NT2/D1 (cell line): Measurements from ENCODE around the gene STRN3.

Experiments used
- DNase-seq: peaks from one replicate; pipeline ENCODE4 v3.0.0-alpha.2; 2011; ENCODE audit warnings: low read depth, low spot score
- H3K27me3 ChIP-seq: 2 replicates; pipeline ENCODE4 v1.6.0; 2011; ENCODE audit warnings: mild to moderate bottlenecking; ENCODE audit not compliant: insufficient read length, insufficient read depth
- H3K36me3 ChIP-seq: 2 replicates; pipeline ENCODE4 v1.6.1; 2011; ENCODE audit warnings: mild to moderate bottlenecking, low read length, mixed read lengths; ENCODE audit not compliant: insufficient read depth, insufficient read length
- H3K4me1 ChIP-seq: 2 replicates; pipeline ENCODE4 v1.5.1; 2011; ENCODE audit not compliant: insufficient read depth, insufficient read length
- H3K4me3 ChIP-seq: 2 replicates; pipeline ENCODE4 v1.5.1; 2011; ENCODE audit warnings: low read depth; ENCODE audit not compliant: insufficient read length
- H3K9ac ChIP-seq: 2 replicates; pipeline ENCODE4 v1.6.0; 2011; ENCODE audit warnings: low read depth; ENCODE audit not compliant: insufficient read length
- H3K9me3 ChIP-seq: 2 replicates; pipeline ENCODE4 v1.5.1; 2011; ENCODE audit warnings: mild to moderate bottlenecking, low read length; ENCODE audit not compliant: insufficient read depth
- SUZ12 ChIP-seq: IDR thresholded peaks from 2 replicates; pipeline ENCODE4 v1.6.1; 2011; ENCODE audit not compliant: insufficient read length, insufficient read depth; ENCODE audit errors: extremely low read depth
- YY1 ChIP-seq: IDR thresholded peaks from 2 replicates; pipeline ENCODE4 v1.6.1; 2011; ENCODE audit not compliant: insufficient read length, insufficient read depth
- ZNF274 ChIP-seq: IDR thresholded peaks from 2 replicates; pipeline ENCODE4 v1.6.1; 2011; ENCODE audit warnings: mild to moderate bottlenecking, low read depth, low read length

The STRN3 gene

GRCh38 chr14:30873308-30874119 is 152.7 kb downstream of the STRN3 start:
- Histone ChIP-seq H3K9ac (peak overlapping the region; percentile 80), H3K4me3 (peak overlapping the region; percentile 58), H3K4me1 (no peaks in the 10 kb centered on the region), H3K9me3 (no peaks in the 10 kb centered on the region), H3K27me3 (peaks cover 39% of the 10 kb centered on the region), H3K36me3 (no peaks in the 10 kb centered on the region)
- no peak for DNase-seq
- TF ChIP-seq SUZ12 = no peak
- TF ChIP-seq YY1 = no peak
- no peak for TF ChIP-seq ZNF274

GRCh38 chr14:30872602-30873001 is 153.6 kb downstream of the STRN3 start:
- H3K9ac ChIP-seq = no peak overlapping the region
- H3K27me3 ChIP-seq = peaks cover 39% of the 10 kb centered on the region
- no peaks in the 10 kb centered on the region for H3K4me1 ChIP-seq
- H3K4me3 ChIP-seq = no peak overlapping the region
- H3K36me3 ChIP-seq = no peaks in the 10 kb centered on the region
- H3K9me3 ChIP-seq = no peaks in the 10 kb centered on the region
- TF ChIP-seq SUZ12 (no peak), YY1 (no peak), ZNF274 (no peak)
- no peak for DNase-seq

GRCh38 chr14:30869551-30870155 is 156.5 kb downstream of the STRN3 start:
- H3K36me3 ChIP-seq = no peaks in the 10 kb centered on the region
- H3K4me3 ChIP-seq = no peak overlapping the region
- peaks cover 22% of the 10 kb centered on the region for H3K27me3 ChIP-seq
- no peak for TF ChIP-seq ZNF274
- TF ChIP-seq SUZ12 = no peak
- TF ChIP-seq YY1 = no peak
- H3K4me1 ChIP-seq = no peaks in the 10 kb centered on the region
- DNase-seq = no peak
- H3K9me3 ChIP-seq = no peaks in the 10 kb centered on the region
- no peak overlapping the region for H3K9ac ChIP-seq

GRCh38 chr14:30868736-30869135 is 157.4 kb downstream of the STRN3 start:
- Histone ChIP-seq H3K27me3 (peaks cover 14% of the 10 kb centered on the region), H3K9ac (no peak overlapping the region), H3K36me3 (no peaks in the 10 kb centered on the region), H3K4me3 (no peak overlapping the region), H3K9me3 (no peaks in the 10 kb centered on the region), H3K4me1 (no peaks in the 10 kb centered on the region)
- DNase-seq = no peak
- no peak for TF ChIP-seq ZNF274
- no peak for TF ChIP-seq YY1
- TF ChIP-seq SUZ12 = no peak

- Histone ChIP-seq H3K36me3 (no peaks in the 10 kb centered on the region), H3K27me3 (no peaks in the 10 kb centered on the region), H3K4me3 (no peak overlapping the region), H3K4me1 (no peaks in the 10 kb centered on the region), H3K9me3 (no peaks in the 10 kb centered on the region), H3K9ac (no peak overlapping the region)
- no peak for DNase-seq
- TF ChIP-seq YY1 = no peak
- TF ChIP-seq SUZ12 = no peak
- no peak for TF ChIP-seq ZNF274
Measured at GRCh38 chr14:30864934-30865333, 161.2 kb downstream of the STRN3 start.

- H3K9me3 ChIP-seq = no peaks in the 10 kb centered on the region
- DNase-seq = no peak
- no peak overlapping the region for H3K9ac ChIP-seq
Measured at GRCh38 chr14:30861200-30861599, 165.0 kb downstream of the STRN3 start.

GRCh38 chr14:30855345-30856037 is 170.7 kb downstream of the STRN3 start:
- DNase-seq = no peak
- H3K4me1 ChIP-seq = no peaks in the 10 kb centered on the region
- H3K27me3 ChIP-seq = no peaks in the 10 kb centered on the region
- no peaks in the 10 kb centered on the region for H3K9me3 ChIP-seq
- H3K36me3 ChIP-seq = no peaks in the 10 kb centered on the region
- H3K4me3 ChIP-seq = no peak overlapping the region
- TF ChIP-seq ZNF274 (no peak), SUZ12 (no peak), YY1 (no peak)
- no peak overlapping the region for H3K9ac ChIP-seq

More at GRCh38 chr14:30861200-30861599, 165.0 kb downstream of the STRN3 start:
- no peak for TF ChIP-seq ZNF274
- no peak for TF ChIP-seq SUZ12
- no peak for TF ChIP-seq YY1
- no peak overlapping the region for H3K4me3 ChIP-seq
- no peaks in the 10 kb centered on the region for H3K36me3 ChIP-seq
- no peaks in the 10 kb centered on the region for H3K4me1 ChIP-seq
- no peaks in the 10 kb centered on the region for H3K27me3 ChIP-seq
